HepG2 (cell line): ENCODE results near the gene CARD19. TPM values are rescaled to one million over a fixed set of nuclear protein-coding genes. Genes with fewer than 3 reads are reported as not detected.

Experiments used
- AKNA ChIP-seq: sonication (generic); formaldehyde crosslinking; IDR thresholded peaks from 2 replicates; pipeline ENCODE4 v1.4.0; 2020; ENCODE audit warnings: missing genetic modification reagents, borderline replicate concordance
- ATF3 ChIP-seq: sonication (generic); formaldehyde crosslinking; IDR thresholded peaks from 2 replicates; pipeline ENCODE4 v1.4.0; 2020; ENCODE audit warnings: missing genetic modification reagents
- DRAP1 ChIP-seq: IDR thresholded peaks from 2 replicates; pipeline ENCODE4 v1.6.1; 2016; ENCODE audit warnings: missing genetic modification reagents, missing compliant biosample characterization
- JUN ChIP-seq: sonication (generic); formaldehyde crosslinking; IDR thresholded peaks from 2 replicates; pipeline ENCODE4 v1.4.0; 2020; ENCODE audit warnings: mild to moderate bottlenecking, missing genetic modification reagents
- KLF13 ChIP-seq: sonication (generic); formaldehyde crosslinking; IDR thresholded peaks from 2 replicates; pipeline ENCODE4 v1.4.0; 2020; ENCODE audit warnings: mild to moderate bottlenecking, missing genetic modification reagents
- MBNL3 ChIP-seq: fragments of 250-450 bp; sonication (Bioruptor Pico); conservative IDR thresholded peaks from 2 replicates; pipeline ENCODE4 v1.8.0; 2022; ENCODE audit warnings: mild to moderate bottlenecking, inconsistent platforms
- MXD3 ChIP-seq: IDR thresholded peaks from 2 replicates; pipeline ENCODE4 v1.6.1; 2016; ENCODE audit warnings: mild to moderate bottlenecking, missing biosample characterization, missing genetic modification reagents
- NFATC3 ChIP-seq: sonication (generic); formaldehyde crosslinking; IDR thresholded peaks from 2 replicates; pipeline ENCODE4 v1.5.1; 2020; ENCODE audit warnings: mild to moderate bottlenecking, missing genetic modification reagents
- NFYB ChIP-seq: sonication (generic); formaldehyde crosslinking; IDR thresholded peaks from 2 replicates; pipeline ENCODE4 v1.4.0; 2020; ENCODE audit warnings: missing genetic modification reagents
- PBX2 ChIP-seq: IDR thresholded peaks from 2 replicates; pipeline ENCODE4 v1.6.1; 2016; ENCODE audit warnings: control low read depth
- SRY ChIP-seq: sonication (generic); formaldehyde crosslinking; IDR thresholded peaks from 2 replicates; pipeline ENCODE4 v1.8.0; 2022; ENCODE audit warnings: mild to moderate bottlenecking, missing genetic modification reagents
- ZGPAT ChIP-seq: IDR thresholded peaks from 2 replicates; pipeline ENCODE4 v1.6.1; 2016; ENCODE audit warnings: mild to moderate bottlenecking
- ZNF121 ChIP-seq: sonication (generic); formaldehyde crosslinking; IDR thresholded peaks from 2 replicates; pipeline ENCODE4 v1.5.0; 2020; ENCODE audit warnings: mild to moderate bottlenecking, missing genetic modification reagents
- ZNF496 ChIP-seq: sonication (generic); formaldehyde crosslinking; IDR thresholded peaks from 2 replicates; pipeline ENCODE4 v1.8.1; 2023; ENCODE audit warnings: mild to moderate bottlenecking, moderate library complexity, missing genetic modification reagents; ENCODE audit not compliant: insufficient replicate concordance
- ZNF704 ChIP-seq: sonication (generic); formaldehyde crosslinking; IDR thresholded peaks from 2 replicates; pipeline ENCODE4 v1.8.1; 2023; ENCODE audit warnings: mild to moderate bottlenecking, inconsistent platforms, moderate library complexity, missing genetic modification reagents, borderline replicate concordance
- ZNF770 ChIP-seq: sonication (generic); formaldehyde crosslinking; IDR thresholded peaks from 2 replicates; pipeline ENCODE4 v1.5.0; 2020; ENCODE audit warnings: mild to moderate bottlenecking, missing genetic modification reagents
- polyA plus RNA-seq, 8 experiments: library from polyadenylated mRNA; depleted of rRNA in 3 of 8; stranded (reverse) in 7 of 8; unstranded in 1 of 8; fragments of >200 nt; fragmentation: Illumina TruSeq in 4 of 8; extraction: Trizol in 4 of 8; gene quantifications; 2 replicates each; pipeline versions ENCODE4 v1.2.1 to v1.2.3, GENCODE V29; 2011 to 2016; ENCODE audit warnings: low read depth in 4 of 8, missing spikeins in 1 of 8, mixed read lengths in 1 of 8; ENCODE audit not compliant: insufficient read depth in 1 of 8
- total RNA-seq, 5 experiments: library from RNA; depleted of rRNA; stranded (reverse); fragments of >200 nt; fragmentation: Illumina TruSeq; extraction: Trizol; gene quantifications; 2 replicates each; pipeline ENCODE4 v1.2.3, GENCODE V29; 2016; ENCODE audit warnings: low read depth in 1 of 5

Gene CARD19
- total and polyA plus RNA-seq, 2 of the 13 experiments (the other 11 are each of a cell fraction or from before 2014, with no cell fraction given): 18.4 to 47.2 TPM

- TF ChIP-seq JUN (0 out of 2 replicates have a peak, but pooled peaks have one; percentile 70), MBNL3 (CRISPR knock-in tag) (no peak), ZNF496 (CRISPR knock-in tag) (no peak), NFYB (CRISPR knock-in tag) (no peak), KLF13 (CRISPR knock-in tag) (no peak), SRY (CRISPR knock-in tag) (no peak), ZNF121 (CRISPR knock-in tag) (no peak; the same call in 1 of the 2 replicates), AKNA (CRISPR knock-in tag) (0 out of 2 replicates have a peak, but pooled peaks have one; percentile 30), DRAP1 (CRISPR knock-in tag) (no peak; the same call in 1 of the 2 replicates), ZGPAT (no peak; the same call in 1 of the 2 replicates), NFATC3 (CRISPR knock-in tag) (no peak), ZNF704 (CRISPR knock-in tag) (no peak; the same call in 1 of the 2 replicates), ATF3 (no peak), MXD3 (CRISPR knock-in tag) (0 out of 2 replicates have a peak, but pooled peaks have one; percentile 4), PBX2 (CRISPR knock-in tag) (no peak), ZNF770 (CRISPR knock-in tag) (no peak)
Observed at GRCh38 chr9:93132946-93133680, 37.1 kb downstream of the CARD19 start (continued).
